HEK293 (cell line): Measurements from ENCODE around the gene ZNF174.

Experiments used
- TRIM28 ChIP-seq: IDR thresholded peaks from 2 replicates; pipeline ENCODE4 v1.6.1; 2011; ENCODE audit warnings: low read length, control low read depth, borderline replicate concordance
- YY1 ChIP-seq: fragments of 450-650 bp; formaldehyde crosslinking; IDR thresholded peaks from 2 replicates; pipeline ENCODE4 v1.5.1; 2018; ENCODE audit warnings: missing biosample characterization, missing genetic modification characterization
- ZBTB7A ChIP-seq: fragments of 450-650 bp; formaldehyde crosslinking; IDR thresholded peaks from 2 replicates; pipeline ENCODE4 v1.5.1; 2016; ENCODE audit warnings: low read depth, missing biosample characterization, missing genetic modification characterization
- ZFP37 ChIP-seq: fragments of 450-650 bp; formaldehyde crosslinking; IDR thresholded peaks from 2 replicates; pipeline ENCODE4 v1.5.1; 2016; ENCODE audit warnings: missing biosample characterization, missing genetic modification characterization
- ZNF19 ChIP-seq: fragments of 450-650 bp; formaldehyde crosslinking; IDR thresholded peaks from 2 replicates; pipeline ENCODE4; 2016; ENCODE audit warnings: missing biosample characterization, missing genetic modification characterization, low read depth
- ZNF302 ChIP-seq: fragments of 450-650 bp; formaldehyde crosslinking; IDR thresholded peaks from 2 replicates; pipeline ENCODE4 v1.5.1; 2016; ENCODE audit warnings: missing biosample characterization, missing genetic modification characterization, low read depth
- TF ChIP-seq, protein P1 (sequence below): fragments of 450-650 bp; formaldehyde crosslinking; IDR thresholded peaks from 2 replicates; pipeline ENCODE4 v1.5.1; 2016; ENCODE audit warnings: missing biosample characterization, missing genetic modification characterization
- TF ChIP-seq, protein P2 (sequence below): fragments of 450-650 bp; formaldehyde crosslinking; IDR thresholded peaks from 2 replicates; pipeline ENCODE4 v1.5.1; 2016; ENCODE audit warnings: missing biosample characterization, missing genetic modification characterization
- TF ChIP-seq, protein P3 (sequence below): fragments of 450-650 bp; formaldehyde crosslinking; optimal IDR thresholded peaks from 2 replicates; pipeline ENCODE3; 2016; ENCODE audit warnings: missing biosample characterization, mild to moderate bottlenecking, missing genetic modification characterization
- TF ChIP-seq, protein P4 (sequence below): sonication (generic); formaldehyde crosslinking; IDR thresholded peaks from 2 replicates; pipeline ENCODE4 v1.8.1; 2022; ENCODE audit warnings: mild to moderate bottlenecking, moderate library complexity, missing genetic modification reagents
- TF ChIP-seq, protein P5 (sequence below): fragments of 450-650 bp; IDR thresholded peaks from 2 replicates; pipeline ENCODE4 v1.5.1; 2018; ENCODE audit warnings: missing biosample characterization, mild to moderate bottlenecking, missing genetic modification characterization
- TF ChIP-seq, protein P6 (sequence below): fragments of 450-650 bp; formaldehyde crosslinking; IDR thresholded peaks from 2 replicates; pipeline ENCODE4 v1.5.1; 2016; ENCODE audit warnings: missing biosample characterization, missing genetic modification characterization

DNA sequence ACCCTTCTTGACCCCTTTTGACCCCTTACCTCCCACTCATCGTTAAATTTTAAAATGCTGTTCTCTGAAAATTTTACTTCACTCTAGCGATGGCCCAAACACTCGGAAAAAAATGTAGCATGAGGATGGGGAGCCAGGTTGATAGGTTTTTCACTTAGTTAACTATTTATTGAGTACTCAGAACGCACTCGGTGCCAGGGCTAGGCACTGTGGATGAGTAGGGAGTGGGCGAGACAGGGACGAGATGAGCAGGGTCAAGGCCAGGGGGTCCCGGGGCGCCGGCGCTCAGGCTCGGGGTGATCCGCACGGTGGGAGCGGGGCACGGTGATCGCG, 603 bp upstream of the ZNF174 start:
- TF ChIP-seq, protein P1, sequence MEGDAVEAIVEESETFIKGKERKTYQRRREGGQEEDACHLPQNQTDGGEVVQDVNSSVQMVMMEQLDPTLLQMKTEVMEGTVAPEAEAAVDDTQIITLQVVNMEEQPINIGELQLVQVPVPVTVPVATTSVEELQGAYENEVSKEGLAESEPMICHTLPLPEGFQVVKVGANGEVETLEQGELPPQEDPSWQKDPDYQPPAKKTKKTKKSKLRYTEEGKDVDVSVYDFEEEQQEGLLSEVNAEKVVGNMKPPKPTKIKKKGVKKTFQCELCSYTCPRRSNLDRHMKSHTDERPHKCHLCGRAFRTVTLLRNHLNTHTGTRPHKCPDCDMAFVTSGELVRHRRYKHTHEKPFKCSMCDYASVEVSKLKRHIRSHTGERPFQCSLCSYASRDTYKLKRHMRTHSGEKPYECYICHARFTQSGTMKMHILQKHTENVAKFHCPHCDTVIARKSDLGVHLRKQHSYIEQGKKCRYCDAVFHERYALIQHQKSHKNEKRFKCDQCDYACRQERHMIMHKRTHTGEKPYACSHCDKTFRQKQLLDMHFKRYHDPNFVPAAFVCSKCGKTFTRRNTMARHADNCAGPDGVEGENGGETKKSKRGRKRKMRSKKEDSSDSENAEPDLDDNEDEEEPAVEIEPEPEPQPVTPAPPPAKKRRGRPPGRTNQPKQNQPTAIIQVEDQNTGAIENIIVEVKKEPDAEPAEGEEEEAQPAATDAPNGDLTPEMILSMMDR = no peak
- TF ChIP-seq, protein P2, sequence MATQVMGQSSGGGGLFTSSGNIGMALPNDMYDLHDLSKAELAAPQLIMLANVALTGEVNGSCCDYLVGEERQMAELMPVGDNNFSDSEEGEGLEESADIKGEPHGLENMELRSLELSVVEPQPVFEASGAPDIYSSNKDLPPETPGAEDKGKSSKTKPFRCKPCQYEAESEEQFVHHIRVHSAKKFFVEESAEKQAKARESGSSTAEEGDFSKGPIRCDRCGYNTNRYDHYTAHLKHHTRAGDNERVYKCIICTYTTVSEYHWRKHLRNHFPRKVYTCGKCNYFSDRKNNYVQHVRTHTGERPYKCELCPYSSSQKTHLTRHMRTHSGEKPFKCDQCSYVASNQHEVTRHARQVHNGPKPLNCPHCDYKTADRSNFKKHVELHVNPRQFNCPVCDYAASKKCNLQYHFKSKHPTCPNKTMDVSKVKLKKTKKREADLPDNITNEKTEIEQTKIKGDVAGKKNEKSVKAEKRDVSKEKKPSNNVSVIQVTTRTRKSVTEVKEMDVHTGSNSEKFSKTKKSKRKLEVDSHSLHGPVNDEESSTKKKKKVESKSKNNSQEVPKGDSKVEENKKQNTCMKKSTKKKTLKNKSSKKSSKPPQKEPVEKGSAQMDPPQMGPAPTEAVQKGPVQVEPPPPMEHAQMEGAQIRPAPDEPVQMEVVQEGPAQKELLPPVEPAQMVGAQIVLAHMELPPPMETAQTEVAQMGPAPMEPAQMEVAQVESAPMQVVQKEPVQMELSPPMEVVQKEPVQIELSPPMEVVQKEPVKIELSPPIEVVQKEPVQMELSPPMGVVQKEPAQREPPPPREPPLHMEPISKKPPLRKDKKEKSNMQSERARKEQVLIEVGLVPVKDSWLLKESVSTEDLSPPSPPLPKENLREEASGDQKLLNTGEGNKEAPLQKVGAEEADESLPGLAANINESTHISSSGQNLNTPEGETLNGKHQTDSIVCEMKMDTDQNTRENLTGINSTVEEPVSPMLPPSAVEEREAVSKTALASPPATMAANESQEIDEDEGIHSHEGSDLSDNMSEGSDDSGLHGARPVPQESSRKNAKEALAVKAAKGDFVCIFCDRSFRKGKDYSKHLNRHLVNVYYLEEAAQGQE (tag by site-specific recombination) = no peak
- no peak for TF ChIP-seq YY1 (tag by site-specific recombination)
- TF ChIP-seq ZBTB7A (tag by site-specific recombination) = no peak
- TF ChIP-seq, protein P3, sequence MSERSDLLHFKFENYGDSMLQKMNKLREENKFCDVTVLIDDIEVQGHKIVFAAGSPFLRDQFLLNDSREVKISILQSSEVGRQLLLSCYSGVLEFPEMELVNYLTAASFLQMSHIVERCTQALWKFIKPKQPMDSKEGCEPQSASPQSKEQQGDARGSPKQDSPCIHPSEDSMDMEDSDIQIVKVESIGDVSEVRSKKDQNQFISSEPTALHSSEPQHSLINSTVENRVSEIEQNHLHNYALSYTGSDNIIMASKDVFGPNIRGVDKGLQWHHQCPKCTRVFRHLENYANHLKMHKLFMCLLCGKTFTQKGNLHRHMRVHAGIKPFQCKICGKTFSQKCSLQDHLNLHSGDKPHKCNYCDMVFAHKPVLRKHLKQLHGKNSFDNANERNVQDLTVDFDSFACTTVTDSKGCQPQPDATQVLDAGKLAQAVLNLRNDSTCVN (tag by site-specific recombination) = no peak
- TF ChIP-seq TRIM28 = no peak
- TF ChIP-seq ZNF302 (tag by site-specific recombination) = no peak
- TF ChIP-seq, protein P4, sequence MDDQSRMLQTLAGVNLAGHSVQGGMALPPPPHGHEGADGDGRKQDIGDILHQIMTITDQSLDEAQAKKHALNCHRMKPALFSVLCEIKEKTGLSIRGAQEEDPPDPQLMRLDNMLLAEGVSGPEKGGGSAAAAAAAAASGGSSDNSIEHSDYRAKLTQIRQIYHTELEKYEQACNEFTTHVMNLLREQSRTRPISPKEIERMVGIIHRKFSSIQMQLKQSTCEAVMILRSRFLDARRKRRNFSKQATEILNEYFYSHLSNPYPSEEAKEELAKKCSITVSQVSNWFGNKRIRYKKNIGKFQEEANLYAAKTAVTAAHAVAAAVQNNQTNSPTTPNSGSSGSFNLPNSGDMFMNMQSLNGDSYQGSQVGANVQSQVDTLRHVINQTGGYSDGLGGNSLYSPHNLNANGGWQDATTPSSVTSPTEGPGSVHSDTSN (CRISPR knock-in tag) = no peak
- TF ChIP-seq ZFP37 = 0 out of 2 replicates have a peak, but pooled peaks have one; percentile 29
- TF ChIP-seq ZNF19 (tag by site-specific recombination) = no peak
- TF ChIP-seq, protein P5, sequence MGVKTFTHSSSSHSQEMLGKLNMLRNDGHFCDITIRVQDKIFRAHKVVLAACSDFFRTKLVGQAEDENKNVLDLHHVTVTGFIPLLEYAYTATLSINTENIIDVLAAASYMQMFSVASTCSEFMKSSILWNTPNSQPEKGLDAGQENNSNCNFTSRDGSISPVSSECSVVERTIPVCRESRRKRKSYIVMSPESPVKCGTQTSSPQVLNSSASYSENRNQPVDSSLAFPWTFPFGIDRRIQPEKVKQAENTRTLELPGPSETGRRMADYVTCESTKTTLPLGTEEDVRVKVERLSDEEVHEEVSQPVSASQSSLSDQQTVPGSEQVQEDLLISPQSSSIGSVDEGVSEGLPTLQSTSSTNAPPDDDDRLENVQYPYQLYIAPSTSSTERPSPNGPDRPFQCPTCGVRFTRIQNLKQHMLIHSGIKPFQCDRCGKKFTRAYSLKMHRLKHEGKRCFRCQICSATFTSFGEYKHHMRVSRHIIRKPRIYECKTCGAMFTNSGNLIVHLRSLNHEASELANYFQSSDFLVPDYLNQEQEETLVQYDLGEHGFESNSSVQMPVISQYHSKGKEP = no peak
- TF ChIP-seq, protein P6, sequence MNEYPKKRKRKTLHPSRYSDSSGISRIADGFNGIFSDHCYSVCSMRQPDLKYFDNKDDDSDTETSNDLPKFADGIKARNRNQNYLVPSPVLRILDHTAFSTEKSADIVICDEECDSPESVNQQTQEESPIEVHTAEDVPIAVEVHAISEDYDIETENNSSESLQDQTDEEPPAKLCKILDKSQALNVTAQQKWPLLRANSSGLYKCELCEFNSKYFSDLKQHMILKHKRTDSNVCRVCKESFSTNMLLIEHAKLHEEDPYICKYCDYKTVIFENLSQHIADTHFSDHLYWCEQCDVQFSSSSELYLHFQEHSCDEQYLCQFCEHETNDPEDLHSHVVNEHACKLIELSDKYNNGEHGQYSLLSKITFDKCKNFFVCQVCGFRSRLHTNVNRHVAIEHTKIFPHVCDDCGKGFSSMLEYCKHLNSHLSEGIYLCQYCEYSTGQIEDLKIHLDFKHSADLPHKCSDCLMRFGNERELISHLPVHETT = no peak
